HG03060 (cell line): ENCODE results near the gene C20orf141.
"Not testable (repeated sequence)": the region's sequence is repeated elsewhere in the genome, so short reads cannot be mapped to it uniquely, and the experiment has no call there.

Experiments
- ATAC-seq: cut with Tn5 transposase; IDR thresholded peaks from one replicate; pipeline ENCODE4 v1.9.1; 2021; ENCODE audit warnings: low read depth, moderate number of reproducible peaks; ENCODE audit not compliant: unreplicated experiment

C20orf141 gene, protein sequence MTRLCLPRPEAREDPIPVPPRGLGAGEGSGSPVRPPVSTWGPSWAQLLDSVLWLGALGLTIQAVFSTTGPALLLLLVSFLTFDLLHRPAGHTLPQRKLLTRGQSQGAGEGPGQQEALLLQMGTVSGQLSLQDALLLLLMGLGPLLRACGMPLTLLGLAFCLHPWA

DNA sequence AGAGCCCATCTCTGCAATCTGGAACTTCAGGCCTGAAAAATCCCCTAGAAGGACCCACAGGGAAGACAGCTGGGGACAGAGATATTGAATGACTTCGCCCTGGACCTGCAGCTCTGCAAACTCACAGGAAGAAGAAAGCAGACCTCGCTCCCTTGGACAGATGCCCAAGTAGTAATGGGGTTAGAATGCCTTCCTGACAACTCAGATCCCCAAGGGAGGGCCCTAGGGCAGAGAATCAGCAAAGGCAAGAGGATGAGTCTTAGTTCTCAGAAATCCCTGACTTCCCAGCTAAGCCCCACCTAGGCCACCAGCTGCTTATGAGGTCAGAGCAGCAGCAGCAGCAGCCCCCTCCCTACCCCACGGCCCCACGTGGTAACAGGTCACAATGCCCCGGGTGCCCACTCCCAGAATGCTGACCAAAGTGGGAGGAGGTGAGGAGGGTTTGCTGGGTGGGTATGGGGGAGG lies at the start of gene C20orf141:
TSS of gene C20orf141 (plus strand) at position 401 of the 465 bp plus-strand sequence. CDS start 198 bp downstream, outside the sequence.
- ATAC-seq: no peak

- ATAC-seq: no peak
These were observed 46.8 kb upstream of the C20orf141 start for GRCh38 chr20:2767768-2768631.

GRCh38 chr20:2768632-2769015 lies 46.2 kb upstream of the C20orf141 start:
- no peak for ATAC-seq

- not testable (repeated sequence) for ATAC-seq
These were observed 44.7 kb upstream of the C20orf141 start for GRCh38 chr20:2770091-2770490.

DNA sequence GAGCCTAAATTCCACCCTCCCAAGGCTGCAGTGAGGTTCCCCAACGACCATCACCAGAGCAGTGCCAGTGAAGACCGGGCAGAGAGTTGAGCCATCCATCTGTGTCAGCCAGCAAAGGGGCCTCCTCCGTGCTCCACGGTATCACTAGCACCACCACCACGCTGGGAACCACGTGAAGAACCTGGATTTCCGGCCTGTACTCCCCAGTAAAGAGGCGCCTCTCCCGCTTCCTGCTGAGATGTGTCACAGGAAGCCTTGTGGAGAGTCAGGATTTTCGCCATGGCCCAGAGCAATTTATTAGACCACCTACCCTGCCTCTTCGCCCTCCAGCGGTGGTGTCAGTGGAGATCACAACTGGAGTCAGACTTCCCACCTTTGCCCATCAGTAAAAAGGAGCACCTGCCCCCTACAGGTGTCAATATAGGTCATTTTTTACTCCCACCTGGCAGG lies 43.1 kb upstream of the C20orf141 start:
- no peak for ATAC-seq

DNA sequence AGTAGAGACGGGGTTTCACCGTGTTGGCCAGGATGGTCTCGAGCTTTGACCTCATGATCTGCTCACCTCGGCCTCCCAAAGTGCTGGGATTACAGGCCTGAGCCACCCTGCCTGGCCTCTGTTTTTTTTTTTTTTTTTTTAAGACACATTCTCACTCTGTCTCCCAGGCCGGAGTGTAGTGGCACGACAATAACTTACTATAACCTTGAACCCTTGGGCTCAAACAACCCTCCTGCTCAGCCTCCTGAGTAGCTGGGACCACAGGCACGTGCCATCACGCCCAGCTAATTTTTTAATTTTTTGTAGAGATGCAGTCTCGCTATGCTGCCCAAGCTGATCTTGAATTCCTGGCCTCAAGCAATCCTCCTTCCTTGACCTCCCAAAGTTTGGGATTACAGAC lies 41.0 kb upstream of the C20orf141 start:
- ATAC-seq: no peak

DNA sequence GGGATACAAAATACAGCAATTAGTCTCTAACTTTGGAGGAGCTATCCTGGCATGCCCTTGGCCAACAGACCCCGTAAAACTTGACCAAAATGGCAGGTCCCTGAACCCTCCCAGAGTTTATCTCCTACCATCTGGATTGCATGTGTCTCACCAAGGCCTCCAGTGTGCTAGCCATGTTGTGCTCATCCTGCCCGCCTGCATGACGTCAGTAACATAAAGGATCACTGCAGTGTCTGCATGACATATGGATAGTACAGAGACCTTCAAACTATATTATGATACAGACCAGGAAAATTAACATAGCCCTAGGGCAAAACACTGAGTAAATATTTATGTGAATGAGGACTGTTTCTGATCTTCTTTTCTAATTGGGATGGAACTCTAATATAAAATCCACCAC lies 39.6 kb upstream of the C20orf141 start:
- no peak for ATAC-seq

- no peak for ATAC-seq
These were observed 36.0 kb upstream of the C20orf141 start for GRCh38 chr20:2778602-2779321.

DNA sequence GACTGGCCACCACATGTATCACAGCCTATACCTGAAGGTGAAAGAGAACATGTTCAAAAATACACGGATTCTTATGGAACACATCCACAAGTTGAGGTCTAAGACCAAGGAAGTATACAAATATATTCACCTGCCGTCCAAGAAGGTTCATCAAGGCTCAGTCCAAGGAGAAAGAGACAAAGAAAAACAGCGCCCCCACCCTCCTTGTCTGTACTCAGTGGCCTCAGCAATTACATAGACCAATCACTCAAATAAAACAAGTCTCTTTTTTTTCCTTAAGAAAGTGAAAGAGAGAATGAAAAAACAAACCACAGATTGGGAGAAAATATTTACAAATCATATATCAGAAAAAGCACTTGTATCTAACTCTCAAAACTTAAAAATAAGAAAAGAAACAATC lies 33.8 kb upstream of the C20orf141 start:
- no peak for ATAC-seq

- no peak for ATAC-seq
These were observed 30.8 kb upstream of the C20orf141 start for GRCh38 chr20:2783908-2784566.

DNA sequence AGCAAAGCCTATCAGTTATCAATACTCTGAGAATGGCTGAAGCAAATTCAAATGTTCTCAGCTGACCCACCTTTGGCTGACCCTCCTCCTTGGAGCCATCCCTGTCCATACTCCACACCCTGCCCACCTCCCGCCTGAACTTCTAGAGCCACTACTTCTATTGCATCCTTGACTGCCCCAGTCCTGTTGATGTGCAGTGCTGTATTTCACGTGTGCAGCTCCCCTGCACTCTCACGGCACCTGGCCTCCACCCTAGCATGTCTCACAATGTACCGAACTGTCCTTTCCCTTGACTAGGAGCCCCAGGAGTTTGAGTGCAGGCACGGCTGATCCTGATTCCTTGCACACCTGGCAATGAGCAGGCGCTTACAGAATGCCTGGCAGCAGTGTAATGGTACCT lies 21.3 kb upstream of the C20orf141 start:
- ATAC-seq: no peak

- ATAC-seq: no peak
These were observed 20.5 kb upstream of the C20orf141 start for GRCh38 chr20:2794202-2794748.

GRCh38 chr20:2794866-2795447 lies 19.8 kb upstream of the C20orf141 start:
- no peak for ATAC-seq

DNA sequence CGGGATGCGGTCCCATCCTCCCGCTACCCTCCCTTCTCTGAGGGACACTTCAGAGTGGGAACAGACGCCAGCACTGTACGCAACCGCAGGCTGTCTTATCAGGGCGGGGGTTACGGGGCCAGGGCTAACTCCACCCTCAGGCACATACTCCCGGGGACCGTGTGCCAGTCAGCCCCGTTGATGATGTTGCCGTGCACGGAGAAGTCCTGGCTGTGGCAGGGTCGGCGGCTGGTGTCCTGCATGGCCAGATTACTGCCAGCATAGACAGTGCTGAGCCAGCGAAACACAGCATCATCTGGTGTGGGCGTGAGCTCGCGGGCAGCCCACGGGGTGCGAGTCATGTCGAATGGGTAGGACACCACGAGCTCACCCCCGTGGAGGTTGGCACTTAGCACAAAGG lies 19.3 kb upstream of the C20orf141 start:
- ATAC-seq: no peak

GRCh38 chr20:2796011-2796660 lies 18.7 kb upstream of the C20orf141 start:
- ATAC-seq: no peak

- no peak for ATAC-seq
These were observed 17.4 kb upstream of the C20orf141 start for GRCh38 chr20:2797136-2797983.

- no peak for ATAC-seq
These were observed 16.5 kb upstream of the C20orf141 start for GRCh38 chr20:2798095-2798805.

- ATAC-seq: no peak
These were observed 16.0 kb upstream of the C20orf141 start for GRCh38 chr20:2798814-2799213.
